Central memory CD8-positive, alpha-beta T cell (primary cell): ENCODE results near the gene C1QTNF12.

Source experiments
- ATAC-seq: fragments of 150-1000 bp; cut with Tn5 transposase; replicated peaks from 2 replicates; pipeline ENCODE4 v1.10.0; 2022; ENCODE audit warnings: mild to moderate bottlenecking, moderate FRiP score, moderate number of reproducible peaks; ENCODE audit not compliant: poor library complexity, severe bottlenecking; ENCODE audit errors: extremely low read depth
- DNase-seq, 2 donors: peaks; one replicate each; pipeline ENCODE4 v3.0.0; 2021; ENCODE audit warnings: low spot score in 2 of 2
- H3K27ac Mint-ChIP-seq: one replicate; pipeline ENCODE4 v1.8.0; 2022; ENCODE audit warnings: low read depth, mild to moderate bottlenecking, moderate library complexity, mixed read lengths
- H3K27me3 Mint-ChIP-seq: one replicate; pipeline ENCODE4 v1.8.0; 2022; ENCODE audit warnings: mixed read lengths
- H3K36me3 Mint-ChIP-seq: one replicate; pipeline ENCODE4 v1.8.0; 2022; ENCODE audit warnings: mild to moderate bottlenecking, moderate library complexity, mixed read lengths; ENCODE audit not compliant: insufficient read depth
- H3K4me1 Mint-ChIP-seq: one replicate; pipeline ENCODE4 v1.8.0; 2022; ENCODE audit warnings: mixed read lengths
- H3K4me3 Mint-ChIP-seq: one replicate; pipeline ENCODE4 v1.8.0; 2022; ENCODE audit warnings: mild to moderate bottlenecking, moderate library complexity, mixed read lengths
- H3K9me3 Mint-ChIP-seq: one replicate; pipeline ENCODE4 v1.8.0; 2022; ENCODE audit warnings: mixed read lengths

C1QTNF12 gene

GRCh38 chr1:1232208-1232795 lies 14.2 kb downstream of the C1QTNF12 start, which contains the start of gene B3GALT6:
Gene B3GALT6 (plus strand): TSS chr1:1232237. CDS start chr1:1232279, 42 bp downstream.
- H3K4me1 Mint-ChIP-seq = peaks cover 31% of the 10 kb centered on the region

GRCh38 chr1:1231400-1232207 lies 14.9 kb downstream of the C1QTNF12 start, which contains the start of gene SDF4:
Gene SDF4 (minus strand): TSS chr1:1232001. CDS start chr1:1228772, 3,229 bp downstream.
- Mint-ChIP-seq H3K9me3 (no peaks in the 10 kb centered on the region), H3K4me1 (peaks cover 31% of the 10 kb centered on the region), H3K4me3 (peak within 1 kb of the TSS; percentile 87), H3K36me3 (peaks cover 13% of the 10 kb centered on the region), H3K27ac (peak within 1 kb of the TSS; percentile 76), H3K27me3 (no peaks in the 10 kb centered on the region)
- DNase-seq (peak; percentile 90 to 93), ATAC-seq (peak; percentile 98)

More at GRCh38 chr1:1232208-1232795, 14.2 kb downstream of the C1QTNF12 start, which contains the start of gene B3GALT6:
- H3K36me3 Mint-ChIP-seq = peaks cover 11% of the 10 kb centered on the region
- H3K9me3 Mint-ChIP-seq = no peaks in the 10 kb centered on the region
- ATAC-seq (no peak), DNase-seq (no peak)
- H3K4me3 Mint-ChIP-seq = peak within 1 kb of the TSS; percentile 87
- H3K27me3 Mint-ChIP-seq = no peaks in the 10 kb centered on the region
- peak within 1 kb of the TSS; percentile 76 for H3K27ac Mint-ChIP-seq

- Mint-ChIP-seq H3K36me3 (peaks cover 16% of the 10 kb centered on the region), H3K9me3 (no peaks in the 10 kb centered on the region), H3K27ac (peak overlapping the region; percentile 76), H3K4me3 (peak overlapping the region; percentile 87), H3K27me3 (no peaks in the 10 kb centered on the region), H3K4me1 (peaks cover 32% of the 10 kb centered on the region)
- ATAC-seq (no peak), DNase-seq (no peak)
These were observed 15.7 kb downstream of the C1QTNF12 start for GRCh38 chr1:1230656-1231399.

GRCh38 chr1:1229770-1230169 lies 16.8 kb downstream of the C1QTNF12 start:
- Mint-ChIP-seq H3K4me1 (peaks cover 37% of the 10 kb centered on the region), H3K36me3 (peaks cover 19% of the 10 kb centered on the region), H3K27ac (no peak overlapping the region), H3K4me3 (peak overlapping the region; percentile 39), H3K9me3 (no peaks in the 10 kb centered on the region), H3K27me3 (no peaks in the 10 kb centered on the region)
- ATAC-seq (no peak), DNase-seq (no peak)

- H3K9me3 Mint-ChIP-seq = no peaks in the 10 kb centered on the region
- peaks cover 27% of the 10 kb centered on the region for H3K4me1 Mint-ChIP-seq
- H3K36me3 Mint-ChIP-seq = peaks cover 22% of the 10 kb centered on the region
- no peak overlapping the region for H3K27ac Mint-ChIP-seq
- H3K27me3 Mint-ChIP-seq = no peaks in the 10 kb centered on the region
- ATAC-seq (no peak), DNase-seq (no peak)
- no peak overlapping the region for H3K4me3 Mint-ChIP-seq
These were observed 17.8 kb downstream of the C1QTNF12 start for GRCh38 chr1:1228596-1229321.

GRCh38 chr1:1228187-1228586 lies 18.3 kb downstream of the C1QTNF12 start:
- Mint-ChIP-seq H3K36me3 (peaks cover 25% of the 10 kb centered on the region), H3K27ac (no peak overlapping the region), H3K27me3 (no peaks in the 10 kb centered on the region), H3K4me3 (no peak overlapping the region), H3K9me3 (no peaks in the 10 kb centered on the region), H3K4me1 (peaks cover 24% of the 10 kb centered on the region)
- DNase-seq = no peak
- no peak for ATAC-seq

- no peaks in the 10 kb centered on the region for H3K9me3 Mint-ChIP-seq
- ATAC-seq = no peak
- H3K27me3 Mint-ChIP-seq = no peaks in the 10 kb centered on the region
- no peak for DNase-seq
- H3K27ac Mint-ChIP-seq = no peak overlapping the region
- peaks cover 30% of the 10 kb centered on the region for H3K4me1 Mint-ChIP-seq
- no peak overlapping the region for H3K4me3 Mint-ChIP-seq
- peaks cover 33% of the 10 kb centered on the region for H3K36me3 Mint-ChIP-seq
These were observed 19.1 kb downstream of the C1QTNF12 start for GRCh38 chr1:1227386-1227785.

GRCh38 chr1:1226566-1227362 lies 19.8 kb downstream of the C1QTNF12 start:
- no peak for ATAC-seq
- no peak for DNase-seq
- peaks cover 30% of the 10 kb centered on the region for H3K4me1 Mint-ChIP-seq

GRCh38 chr1:1225913-1226312 lies 20.6 kb downstream of the C1QTNF12 start:
- ATAC-seq = no peak
- Mint-ChIP-seq H3K36me3 (peaks cover 31% of the 10 kb centered on the region), H3K4me1 (peaks cover 27% of the 10 kb centered on the region), H3K27me3 (no peaks in the 10 kb centered on the region), H3K4me3 (no peak overlapping the region), H3K27ac (no peak overlapping the region), H3K9me3 (no peaks in the 10 kb centered on the region)
- DNase-seq = no peak

More at GRCh38 chr1:1226566-1227362, 19.8 kb downstream of the C1QTNF12 start:
- H3K9me3 Mint-ChIP-seq = no peaks in the 10 kb centered on the region
- no peak overlapping the region for H3K4me3 Mint-ChIP-seq
- H3K36me3 Mint-ChIP-seq = peaks cover 33% of the 10 kb centered on the region
- H3K27me3 Mint-ChIP-seq = no peaks in the 10 kb centered on the region
- H3K27ac Mint-ChIP-seq = no peak overlapping the region

- Mint-ChIP-seq H3K27me3 (no peaks in the 10 kb centered on the region), H3K4me1 (peaks cover 23% of the 10 kb centered on the region), H3K27ac (no peak overlapping the region), H3K9me3 (no peaks in the 10 kb centered on the region), H3K4me3 (no peak overlapping the region), H3K36me3 (peaks cover 31% of the 10 kb centered on the region)
- ATAC-seq (no peak), DNase-seq (no peak)
These were observed 21.2 kb downstream of the C1QTNF12 start for GRCh38 chr1:1225238-1225845.

GRCh38 chr1:1223891-1224290 lies 22.6 kb downstream of the C1QTNF12 start:
- ATAC-seq (no peak), DNase-seq (no peak)
- Mint-ChIP-seq H3K36me3 (peaks cover 35% of the 10 kb centered on the region), H3K4me3 (no peak overlapping the region), H3K9me3 (no peaks in the 10 kb centered on the region), H3K27ac (peak overlapping the region; percentile 76), H3K27me3 (no peaks in the 10 kb centered on the region), H3K4me1 (peaks cover 19% of the 10 kb centered on the region)
